ENCODE results near the gene KRT73.

The KRT73 gene

DNA sequence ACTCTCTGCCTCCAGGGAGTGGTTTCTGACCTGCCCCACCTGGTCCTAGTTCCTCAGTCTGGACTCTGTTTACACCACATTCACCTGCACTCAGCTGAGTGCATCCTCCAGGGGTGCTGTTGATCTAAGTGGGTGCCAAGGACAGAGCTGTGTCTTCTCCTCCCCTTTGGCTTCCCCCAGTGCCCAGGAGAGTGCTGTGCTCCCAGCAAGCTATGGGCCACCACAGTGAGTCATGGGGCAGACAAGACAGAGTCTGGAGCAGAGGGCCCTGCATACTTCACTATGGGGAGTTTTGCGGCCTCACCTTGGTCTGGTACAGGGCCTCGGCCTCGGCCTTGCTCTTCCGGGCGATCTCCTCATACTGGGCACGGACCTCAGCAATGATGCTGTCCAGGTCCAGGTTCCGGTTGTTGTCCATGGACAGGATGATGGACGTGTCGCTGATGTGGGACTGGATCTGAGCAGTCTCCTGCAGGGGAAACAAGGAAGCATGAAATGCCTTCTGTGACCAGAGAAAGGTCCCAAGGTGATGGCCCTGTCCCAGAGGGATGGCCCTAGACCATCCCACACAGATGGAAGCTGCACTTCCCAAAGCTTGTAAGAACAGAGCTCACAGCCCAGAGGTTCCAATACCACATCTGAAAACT is 4.9 kb downstream of the KRT73 start:
- in situ Hi-C loops (cut with HindIII; ENCODE audit: low sequenced_read_pairs) = no loop called here

DNA sequence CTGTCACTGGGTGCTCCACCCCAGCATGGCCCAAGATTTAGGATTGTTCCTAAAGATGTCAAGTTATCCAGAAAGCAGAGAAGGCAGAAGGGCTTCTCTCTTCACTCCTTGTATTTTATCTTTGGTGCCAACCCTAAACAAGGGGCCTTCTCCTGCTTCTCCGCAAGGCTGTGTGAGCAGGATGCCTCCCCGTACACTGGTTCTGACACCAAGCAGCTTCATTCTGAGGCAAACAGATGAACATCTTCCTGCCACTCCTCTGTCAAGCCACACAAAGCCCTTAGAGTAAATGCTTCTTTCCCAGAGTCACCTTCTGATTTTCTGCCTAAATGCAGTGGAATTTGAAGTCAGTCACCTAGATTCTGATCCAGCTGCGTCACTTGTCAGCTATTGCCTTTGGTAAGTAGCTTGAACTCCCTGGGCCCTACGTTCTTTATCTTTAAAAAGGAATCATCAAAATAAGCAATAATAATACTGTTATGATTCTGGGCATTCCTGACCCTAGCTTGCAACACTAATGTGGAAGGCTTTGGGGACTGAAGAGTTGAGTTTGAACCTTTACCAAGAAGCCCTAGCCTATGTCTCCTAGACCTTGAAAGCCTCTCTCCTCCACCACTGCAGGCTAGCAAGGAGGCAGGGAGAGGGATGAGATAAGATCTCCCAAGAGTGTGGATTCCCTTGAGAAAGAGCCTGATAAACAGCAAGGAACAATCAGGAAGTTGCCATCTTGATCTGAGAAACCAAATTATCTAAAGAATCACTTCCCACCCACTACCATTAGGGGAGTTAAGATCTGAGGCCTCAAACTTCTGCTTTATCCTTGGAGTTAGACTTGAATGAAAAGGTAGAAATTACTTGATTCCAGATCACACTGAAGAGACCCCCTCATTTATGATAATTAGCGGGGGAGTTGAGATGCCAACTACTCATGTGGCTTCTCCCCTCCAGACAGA is 5.7 kb downstream of the KRT73 start:
- TF ChIP-seq, protein P1, sequence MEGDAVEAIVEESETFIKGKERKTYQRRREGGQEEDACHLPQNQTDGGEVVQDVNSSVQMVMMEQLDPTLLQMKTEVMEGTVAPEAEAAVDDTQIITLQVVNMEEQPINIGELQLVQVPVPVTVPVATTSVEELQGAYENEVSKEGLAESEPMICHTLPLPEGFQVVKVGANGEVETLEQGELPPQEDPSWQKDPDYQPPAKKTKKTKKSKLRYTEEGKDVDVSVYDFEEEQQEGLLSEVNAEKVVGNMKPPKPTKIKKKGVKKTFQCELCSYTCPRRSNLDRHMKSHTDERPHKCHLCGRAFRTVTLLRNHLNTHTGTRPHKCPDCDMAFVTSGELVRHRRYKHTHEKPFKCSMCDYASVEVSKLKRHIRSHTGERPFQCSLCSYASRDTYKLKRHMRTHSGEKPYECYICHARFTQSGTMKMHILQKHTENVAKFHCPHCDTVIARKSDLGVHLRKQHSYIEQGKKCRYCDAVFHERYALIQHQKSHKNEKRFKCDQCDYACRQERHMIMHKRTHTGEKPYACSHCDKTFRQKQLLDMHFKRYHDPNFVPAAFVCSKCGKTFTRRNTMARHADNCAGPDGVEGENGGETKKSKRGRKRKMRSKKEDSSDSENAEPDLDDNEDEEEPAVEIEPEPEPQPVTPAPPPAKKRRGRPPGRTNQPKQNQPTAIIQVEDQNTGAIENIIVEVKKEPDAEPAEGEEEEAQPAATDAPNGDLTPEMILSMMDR (IDR thresholded peaks at IDR 0.05; ENCODE audit: low read depth, low read length) = no peak
- DNase-seq (ENCODE audit: low read depth, low spot score) = no peak
- H3K4me3 ChIP-seq (ENCODE audit: low read depth, low read length) = no peak overlapping the region
- in situ Hi-C loops (cut with HindIII; ENCODE audit: low sequenced_read_pairs) = no loop called here

More for the DNA sequence above, 4.9 kb downstream of the KRT73 start:
- TF ChIP-seq, protein P1 (IDR thresholded peaks at IDR 0.05; ENCODE audit: low read depth, low read length) = no peak
- DNase-seq (ENCODE audit: low read depth, low spot score) = no peak
- H3K4me3 ChIP-seq (ENCODE audit: low read depth, low read length) = no peak overlapping the region

DNA sequence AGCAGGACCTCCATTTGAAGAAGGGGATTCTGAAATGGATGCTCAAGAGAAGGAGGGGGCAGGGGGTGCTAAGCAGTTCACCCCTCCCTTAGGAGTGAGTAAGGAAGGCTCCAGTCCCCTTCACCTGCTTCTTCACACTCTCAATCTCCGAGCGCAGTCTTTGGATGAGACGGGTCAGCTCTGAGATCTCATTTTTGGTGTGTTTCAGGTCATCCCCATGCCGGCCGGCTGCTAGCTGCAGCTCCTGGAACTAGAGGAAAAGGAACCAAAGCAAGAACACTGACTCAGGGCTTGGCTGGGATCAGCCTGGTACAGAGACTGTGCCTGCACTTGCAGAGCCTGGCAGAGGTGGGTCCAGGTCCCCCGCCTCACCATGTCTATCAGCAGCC is 7.3 kb downstream of the KRT73 start:
- DNase-seq (ENCODE audit: low read depth, low spot score) = no peak
- TF ChIP-seq, protein P1 (IDR thresholded peaks at IDR 0.05; ENCODE audit: low read depth, low read length) = no peak
- H3K4me3 ChIP-seq (ENCODE audit: low read depth, low read length) = no peak overlapping the region
- in situ Hi-C loops (cut with HindIII; ENCODE audit: low sequenced_read_pairs) = no loop called here

DNA sequence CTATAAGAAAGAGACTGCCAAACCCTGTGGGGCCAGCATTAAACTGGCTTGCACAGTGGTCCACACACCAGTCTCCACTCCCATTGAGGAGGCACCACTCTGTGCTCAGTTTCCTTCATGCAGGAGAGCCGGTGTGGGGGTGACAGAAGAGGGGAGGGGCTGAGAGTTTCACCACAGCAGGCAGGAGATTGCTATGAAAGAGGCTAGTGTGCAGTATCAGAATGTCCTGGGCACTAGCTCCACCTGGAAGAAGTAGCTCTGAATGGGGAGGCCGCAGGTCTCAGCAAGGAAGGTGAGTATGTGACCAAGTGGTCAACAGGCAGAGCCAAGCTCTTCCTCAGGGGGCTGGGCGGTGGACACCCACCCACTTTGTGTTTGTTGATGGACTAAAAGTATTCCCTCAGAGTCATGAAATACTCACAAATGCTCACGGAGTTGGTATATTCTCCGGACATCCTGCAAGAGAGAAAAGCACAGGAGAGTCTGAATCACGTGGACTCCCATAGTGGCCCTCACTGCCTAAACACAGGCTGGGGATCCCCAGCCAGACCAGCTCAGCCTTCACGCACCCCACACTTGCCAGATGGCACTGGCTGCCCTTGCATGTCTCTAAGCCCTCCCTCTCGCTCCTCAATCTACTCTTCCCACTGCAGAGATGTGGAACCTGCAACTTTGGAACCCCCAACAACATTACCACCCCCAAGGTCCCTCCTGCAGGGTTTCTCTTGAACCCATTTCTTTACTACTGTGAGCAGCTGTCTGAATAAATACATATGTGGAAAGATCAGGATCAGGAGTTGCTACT is 9.3 kb downstream of the KRT73 start:
- no peak overlapping the region for H3K4me3 ChIP-seq (ENCODE audit: low read depth, low read length)
- TF ChIP-seq, protein P1 (IDR thresholded peaks at IDR 0.05; ENCODE audit: low read depth, low read length) = no peak
- in situ Hi-C loops (cut with HindIII; ENCODE audit: low sequenced_read_pairs) = no loop called here
- no peak for DNase-seq (ENCODE audit: low read depth, low spot score)

DNA sequence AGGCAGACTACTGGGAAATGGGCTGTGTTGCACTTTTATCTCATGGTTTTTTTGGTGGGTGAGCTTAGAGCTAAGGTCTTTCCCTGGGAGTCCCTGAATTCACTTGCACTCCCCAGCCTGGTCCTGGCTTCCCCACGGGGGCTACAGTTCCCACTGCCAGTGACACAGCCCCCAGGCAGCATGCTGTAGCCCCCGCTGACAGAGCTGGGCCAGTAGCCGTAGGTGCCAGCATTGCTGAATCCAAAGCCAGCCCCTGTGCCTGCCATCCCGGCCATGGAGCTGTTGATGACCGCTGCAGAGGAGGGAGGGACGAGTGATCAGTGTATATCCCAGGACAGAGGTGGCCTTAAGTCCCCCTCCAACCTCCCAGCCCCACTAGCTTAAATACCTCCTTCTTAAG is 10.2 kb downstream of the KRT73 start:
- TF ChIP-seq, protein P1 (IDR thresholded peaks at IDR 0.05; ENCODE audit: low read depth, low read length) = no peak
- in situ Hi-C loops (cut with HindIII; ENCODE audit: low sequenced_read_pairs) = no loop called here
- H3K4me3 ChIP-seq (ENCODE audit: low read depth, low read length) = no peak overlapping the region
- DNase-seq (ENCODE audit: low read depth, low spot score) = no peak

DNA sequence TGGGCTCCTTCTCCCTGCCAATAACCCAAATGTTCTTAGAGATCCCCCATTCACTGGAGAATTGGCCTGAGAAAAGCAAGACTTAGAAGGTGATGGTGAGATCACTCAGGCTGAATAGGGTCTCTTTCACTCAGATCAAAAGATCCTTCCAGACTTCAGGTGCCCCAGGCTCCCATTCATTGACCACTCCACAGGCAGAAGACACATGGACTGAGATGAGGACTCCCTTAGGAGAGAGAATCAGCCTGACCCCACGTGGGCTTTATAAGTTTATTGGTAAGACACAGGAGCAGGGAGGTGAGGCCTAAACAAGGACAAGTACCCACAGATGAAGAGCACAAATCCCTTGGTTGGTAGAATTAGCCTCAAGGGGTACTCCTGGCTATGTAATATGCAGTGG is 11.0 kb downstream of the KRT73 start:
- no peak overlapping the region for H3K4me3 ChIP-seq (ENCODE audit: low read depth, low read length)
- DNase-seq (ENCODE audit: low read depth, low spot score) = no peak
- TF ChIP-seq, protein P1 (IDR thresholded peaks at IDR 0.05; ENCODE audit: low read depth, low read length) = no peak
- in situ Hi-C loops (cut with HindIII; ENCODE audit: low sequenced_read_pairs) = no loop called here

Data from astrocyte of the spinal cord (primary cell).